Measurements from ENCODE around the gene AK2. TPM values are rescaled to one million over a fixed set of nuclear protein-coding genes. Genes with fewer than 3 reads are reported as not detected.

AK2 gene
- total and polyA plus RNA-seq, 10 of the 15 experiments (the other 5 are each of a cell fraction or from before 2014, with no cell fraction given), result 52.3 to 500 (median 278) TPM

DNA sequence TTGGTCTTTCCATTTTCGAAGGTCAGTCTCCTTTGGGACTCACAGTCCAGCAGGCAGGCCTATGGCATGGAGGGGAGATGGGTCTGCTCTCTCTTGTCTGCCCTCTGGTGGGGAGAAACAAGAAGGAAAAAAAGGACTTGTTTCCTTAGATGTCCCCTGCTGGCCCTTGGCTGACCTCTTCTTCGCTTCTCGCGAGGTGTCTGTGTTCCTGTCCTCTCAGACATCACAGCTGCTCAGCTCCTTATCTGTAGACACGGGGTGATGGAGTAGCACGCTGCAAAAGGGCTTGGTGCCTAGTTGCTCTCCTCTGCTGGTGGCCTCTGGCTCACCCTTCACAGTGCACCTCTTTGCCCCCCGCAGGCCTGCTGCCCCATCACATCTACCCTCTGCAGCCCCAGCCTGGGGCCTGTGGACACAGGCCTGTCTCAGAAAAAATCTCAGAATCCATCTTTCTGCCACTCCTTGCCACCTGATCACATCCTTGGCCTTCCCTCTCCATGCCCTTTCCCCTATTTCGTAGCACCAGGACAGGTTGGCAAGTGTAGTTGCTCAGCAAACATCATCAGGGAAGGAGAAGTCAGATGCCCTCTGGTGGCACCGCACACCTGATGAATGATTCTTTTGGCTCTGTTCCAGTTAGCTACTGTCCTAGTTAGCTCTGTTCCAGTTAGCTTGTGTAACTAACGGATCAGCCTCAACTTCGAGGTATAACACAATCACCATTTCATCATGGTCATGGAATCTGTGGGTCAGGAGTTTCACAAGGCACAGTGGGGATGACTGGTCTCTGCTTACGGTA lies 18.7 kb upstream of the AK2 start:
- H4K20me1 ChIP-seq (ENCODE audit: control insufficient read depth, insufficient read depth), result no peaks in the 10 kb centered on the region
- H3K79me2 ChIP-seq (ENCODE audit: control insufficient read depth, insufficient read depth, low read length), result no peaks in the 10 kb centered on the region
- H3K4me3 ChIP-seq, result no peak overlapping the region
- peak; percentile 38 for FAIRE-seq
- no peak overlapping the region for H3K27ac ChIP-seq (ENCODE audit: control insufficient read depth, insufficient read depth)
- no TSS peak for BruUV-seq (replicated peaks)
- peak; percentile 15 for DNase-seq (ENCODE audit: low read depth, low spot score)
- CTCF ChIA-PET, result interaction anchor here (0.6 to 8.2 kb wide), 33 partner anchors 9 to 651 kb away, joined by 3 to 183 read pairs (median 5); partner anchors contain the start of gene RNF19B
- no peaks in the 10 kb centered on the region for H3K27me3 ChIP-seq (replicated peaks in 1 of 2; ENCODE audit: control insufficient read depth in 2 of 2, insufficient read depth in 2 of 2, low read length in 1 of 2)
- no peaks in the 10 kb centered on the region; the same call in 2 of the 3 replicates for H3K9me3 ChIP-seq (replicated peaks; ENCODE audit: control insufficient read depth, insufficient read depth, low read length)
- SMC1A ChIA-PET (ENCODE audit: uncharacterized antibody, unreplicated experiment), result interaction anchor here (1.0 to 7.3 kb wide), 22 partner anchors 11 to 416 kb away, joined by 3 to 110 read pairs (median 5); partner anchors contain the start of gene AZIN2
- H3K36me3 ChIP-seq (ENCODE audit: control insufficient read depth in 2 of 2, insufficient read depth in 2 of 2, low read length in 1 of 2), result no peaks in the 10 kb centered on the region
- TF ChIP-seq, protein P1, sequence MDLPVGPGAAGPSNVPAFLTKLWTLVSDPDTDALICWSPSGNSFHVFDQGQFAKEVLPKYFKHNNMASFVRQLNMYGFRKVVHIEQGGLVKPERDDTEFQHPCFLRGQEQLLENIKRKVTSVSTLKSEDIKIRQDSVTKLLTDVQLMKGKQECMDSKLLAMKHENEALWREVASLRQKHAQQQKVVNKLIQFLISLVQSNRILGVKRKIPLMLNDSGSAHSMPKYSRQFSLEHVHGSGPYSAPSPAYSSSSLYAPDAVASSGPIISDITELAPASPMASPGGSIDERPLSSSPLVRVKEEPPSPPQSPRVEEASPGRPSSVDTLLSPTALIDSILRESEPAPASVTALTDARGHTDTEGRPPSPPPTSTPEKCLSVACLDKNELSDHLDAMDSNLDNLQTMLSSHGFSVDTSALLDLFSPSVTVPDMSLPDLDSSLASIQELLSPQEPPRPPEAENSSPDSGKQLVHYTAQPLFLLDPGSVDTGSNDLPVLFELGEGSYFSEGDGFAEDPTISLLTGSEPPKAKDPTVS (IDR thresholded peaks at IDR 0.05; ENCODE audit: low read depth, low read length), result no peak
- peak; percentile 64 for TF ChIP-seq RAD21 (IDR thresholded peaks at IDR 0.05; ENCODE audit: insufficient read depth, low read depth, low read length)
- TF ChIP-seq CBX5 (IDR thresholded peaks at IDR 0.05; ENCODE audit: low read depth), result no peak
- TF ChIP-seq, protein P2, sequence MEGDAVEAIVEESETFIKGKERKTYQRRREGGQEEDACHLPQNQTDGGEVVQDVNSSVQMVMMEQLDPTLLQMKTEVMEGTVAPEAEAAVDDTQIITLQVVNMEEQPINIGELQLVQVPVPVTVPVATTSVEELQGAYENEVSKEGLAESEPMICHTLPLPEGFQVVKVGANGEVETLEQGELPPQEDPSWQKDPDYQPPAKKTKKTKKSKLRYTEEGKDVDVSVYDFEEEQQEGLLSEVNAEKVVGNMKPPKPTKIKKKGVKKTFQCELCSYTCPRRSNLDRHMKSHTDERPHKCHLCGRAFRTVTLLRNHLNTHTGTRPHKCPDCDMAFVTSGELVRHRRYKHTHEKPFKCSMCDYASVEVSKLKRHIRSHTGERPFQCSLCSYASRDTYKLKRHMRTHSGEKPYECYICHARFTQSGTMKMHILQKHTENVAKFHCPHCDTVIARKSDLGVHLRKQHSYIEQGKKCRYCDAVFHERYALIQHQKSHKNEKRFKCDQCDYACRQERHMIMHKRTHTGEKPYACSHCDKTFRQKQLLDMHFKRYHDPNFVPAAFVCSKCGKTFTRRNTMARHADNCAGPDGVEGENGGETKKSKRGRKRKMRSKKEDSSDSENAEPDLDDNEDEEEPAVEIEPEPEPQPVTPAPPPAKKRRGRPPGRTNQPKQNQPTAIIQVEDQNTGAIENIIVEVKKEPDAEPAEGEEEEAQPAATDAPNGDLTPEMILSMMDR (IDR thresholded peaks at IDR 0.05 in 2 of 3, conservative IDR thresholded peaks at IDR 0.05 in 1 of 3; ENCODE audit: control insufficient read depth in 2 of 3, extremely low read depth in 1 of 3, insufficient read depth in 1 of 3, low read depth in 3 of 3, low read length in 3 of 3), result peak; percentile 67 to 74 (median 74)
- TF ChIP-seq SMC3 (IDR thresholded peaks at IDR 0.05; ENCODE audit: borderline replicate concordance, low read length), result peak; percentile 92
- TF ChIP-seq, protein P3, sequence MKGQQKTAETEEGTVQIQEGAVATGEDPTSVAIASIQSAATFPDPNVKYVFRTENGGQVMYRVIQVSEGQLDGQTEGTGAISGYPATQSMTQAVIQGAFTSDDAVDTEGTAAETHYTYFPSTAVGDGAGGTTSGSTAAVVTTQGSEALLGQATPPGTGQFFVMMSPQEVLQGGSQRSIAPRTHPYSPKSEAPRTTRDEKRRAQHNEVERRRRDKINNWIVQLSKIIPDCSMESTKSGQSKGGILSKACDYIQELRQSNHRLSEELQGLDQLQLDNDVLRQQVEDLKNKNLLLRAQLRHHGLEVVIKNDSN (IDR thresholded peaks at IDR 0.05; ENCODE audit: borderline replicate concordance, extremely low read length, insufficient read depth, low read depth, low read length), result no peak
- TF ChIP-seq NKRF (conservative IDR thresholded peaks at IDR 0.05), result no peak
- TF ChIP-seq POU2F2 (IDR thresholded peaks at IDR 0.05; ENCODE audit: borderline replicate concordance, low read depth, low read length), result no peak
- TF ChIP-seq FOXM1 (IDR thresholded peaks at IDR 0.05; ENCODE audit: low read depth, low read length), result no peak
- TF ChIP-seq NR2F1 (conservative IDR thresholded peaks at IDR 0.05), result peak; percentile 41; the same call in 1 of the 2 replicates
- TF ChIP-seq WRNIP1 (IDR thresholded peaks at IDR 0.05; ENCODE audit: borderline replicate concordance, low read depth, low read length), result 0 out of 2 replicates have a peak, but pooled peaks have one; percentile 58
- TF ChIP-seq EZH2 (IDR thresholded peaks at IDR 0.05; ENCODE audit: borderline replicate concordance, control insufficient read depth, low read depth, low read length), result no peak
- 53% methylated on average over 12 of the region's 12 CpGs for WGBS (ENCODE audit: insufficient coverage, insufficient replicate concordance, low lambda C conversion rate, missing lambda C conversion rate)
- POLR2A ChIA-PET, result interaction anchor here (0.9 to 1.5 kb wide), 4 partner anchors 67 to 126 kb away, joined by 3 to 5 read pairs (median 3); no protein-coding TSS in a partner anchor
- H2AFZ ChIP-seq (ENCODE audit: control insufficient read depth, low read depth, low read length), result no peak overlapping the region
- H3K4me1 ChIP-seq (ENCODE audit: control insufficient read depth, insufficient read depth, low read length), result peaks cover 9% of the 10 kb centered on the region
- intact Hi-C loops (cut with micrococcal nuclease; ENCODE audit: unreplicated experiment) (loop anchor here (1.0 kb wide), 1 partner anchor 122 kb away; no protein-coding TSS in a partner anchor), in situ Hi-C loops (cut with MboI) (loop anchor here (5.0 kb wide), 1 partner anchor 123 kb away; no protein-coding TSS in a partner anchor)
- no peak overlapping the region for H3K4me2 ChIP-seq (ENCODE audit: control insufficient read depth, insufficient read depth)
- peak; percentile 91 for ATAC-seq
- H3K9ac ChIP-seq (ENCODE audit: control insufficient read depth, insufficient read depth, low read length), result no peak overlapping the region
- RAD21 ChIA-PET (ENCODE audit: unreplicated experiment), result interaction anchor here (0.8 to 4.1 kb wide), 12 partner anchors 25 to 164 kb away, joined by 3 to 67 read pairs (median 4); no protein-coding TSS in a partner anchor
